RWPE2 (cell line): ENCODE results near the gene ABCA3.

ENCODE experiments used
- ATAC-seq: fragments of 200-7000 bp; cut with Tn5 transposase; 3 replicates; pipeline ENCODE4 v1.9.1; 2021; ENCODE audit warnings: low read depth
- DNase-seq: peaks from one replicate; pipeline ENCODE4 v3.0.0-alpha.2; 2020; ENCODE audit warnings: low spot score
- H3K27ac ChIP-seq: fragments of 450-650 bp; 2 replicates; pipeline ENCODE4 v1.5.1; 2017; ENCODE audit warnings: mild to moderate bottlenecking; ENCODE audit not compliant: poor library complexity, severe bottlenecking
- H3K27me3 ChIP-seq: fragments of 250-450 bp; sonication (Bioruptor Pico); 2 replicates; pipeline ENCODE4 v1.5.1; 2021; ENCODE audit warnings: mild to moderate bottlenecking, moderate library complexity; ENCODE audit not compliant: insufficient read depth, poor library complexity, severe bottlenecking
- H3K36me3 ChIP-seq: fragments of 250-450 bp; sonication (Bioruptor Pico); 2 replicates; pipeline ENCODE4 v1.5.1; 2020; ENCODE audit warnings: low read depth, mild to moderate bottlenecking, moderate library complexity
- H3K4me1 ChIP-seq: fragments of 250-450 bp; sonication (Bioruptor Pico); 2 replicates; pipeline ENCODE4 v1.5.1; 2021; ENCODE audit warnings: mild to moderate bottlenecking, moderate library complexity; ENCODE audit not compliant: insufficient read depth, poor library complexity, severe bottlenecking
- H3K4me3 ChIP-seq: fragments of 250-450 bp; sonication (Bioruptor Pico); 2 replicates; pipeline ENCODE4 v1.5.1; 2021; ENCODE audit warnings: mild to moderate bottlenecking, moderate library complexity; ENCODE audit not compliant: severe bottlenecking
- H3K9me3 ChIP-seq: fragments of 250-450 bp; sonication (Bioruptor Pico); 2 replicates; pipeline ENCODE4 v1.5.1; 2021; ENCODE audit warnings: mild to moderate bottlenecking, moderate library complexity; ENCODE audit not compliant: severe bottlenecking
- CTCF ChIP-seq: fragments of 450-650 bp; IDR thresholded peaks from one replicate; pipeline ENCODE4 v1.5.1; 2017; ENCODE audit warnings: mild to moderate bottlenecking, moderate library complexity; ENCODE audit not compliant: poor library complexity, severe bottlenecking

Gene ABCA3

GRCh38 chr16:2233872-2234812, 106.4 kb downstream of the ABCA3 start:
- ATAC-seq (no peak), DNase-seq (no peak)
- H3K27me3 ChIP-seq = peaks cover 21% of the 10 kb centered on the region
- no peaks in the 10 kb centered on the region for H3K9me3 ChIP-seq
- peaks cover 17% of the 10 kb centered on the region for H3K36me3 ChIP-seq
- no peak overlapping the region for H3K27ac ChIP-seq
- H3K4me3 ChIP-seq = no peak overlapping the region
- no peak for TF ChIP-seq CTCF
- no peaks in the 10 kb centered on the region for H3K4me1 ChIP-seq

DNA sequence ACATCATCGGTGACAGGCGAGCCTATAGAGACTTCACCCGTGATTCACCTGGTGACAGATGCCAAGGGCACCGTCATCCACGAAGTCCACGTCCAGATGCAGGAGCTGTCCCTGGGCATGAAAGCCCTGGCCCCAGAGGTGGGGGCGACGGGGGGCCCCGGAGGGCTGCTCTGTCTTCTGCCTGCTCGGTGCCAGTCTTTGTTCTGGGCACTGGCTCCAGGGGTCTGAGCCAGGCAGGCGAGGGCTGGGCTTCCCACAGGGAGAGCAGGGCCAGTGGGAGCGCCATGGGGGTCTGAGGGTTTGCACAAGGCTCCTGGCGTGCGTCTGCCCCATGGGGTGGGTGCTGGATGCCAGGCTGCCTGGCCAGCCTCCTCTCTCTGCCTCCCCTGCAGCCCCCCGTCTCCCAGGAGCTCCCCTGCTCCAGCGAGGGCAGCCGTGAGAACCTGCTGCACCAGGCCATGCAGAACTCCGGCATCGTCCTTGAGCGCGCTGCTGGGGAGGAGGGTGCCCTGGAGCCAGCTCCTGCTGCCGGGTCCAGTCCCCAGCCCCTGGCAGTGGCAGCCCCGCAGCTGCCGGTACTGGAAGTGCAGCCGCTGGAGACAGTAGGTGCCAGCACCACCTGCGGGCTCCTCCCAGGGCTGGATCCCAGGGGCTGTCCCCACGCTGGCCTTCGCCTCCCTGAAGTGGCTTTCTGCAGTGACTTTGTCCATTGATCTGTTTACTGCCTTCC, 107.3 kb downstream of the ABCA3 start:
- DNase-seq (no peak), ATAC-seq (no peak)
- H3K4me1 ChIP-seq = no peaks in the 10 kb centered on the region
- H3K27me3 ChIP-seq = peaks cover 21% of the 10 kb centered on the region
- H3K36me3 ChIP-seq = peaks cover 27% of the 10 kb centered on the region
- H3K4me3 ChIP-seq = no peak overlapping the region
- H3K27ac ChIP-seq = no peak overlapping the region
- TF ChIP-seq CTCF = no peak
- no peaks in the 10 kb centered on the region for H3K9me3 ChIP-seq

DNA sequence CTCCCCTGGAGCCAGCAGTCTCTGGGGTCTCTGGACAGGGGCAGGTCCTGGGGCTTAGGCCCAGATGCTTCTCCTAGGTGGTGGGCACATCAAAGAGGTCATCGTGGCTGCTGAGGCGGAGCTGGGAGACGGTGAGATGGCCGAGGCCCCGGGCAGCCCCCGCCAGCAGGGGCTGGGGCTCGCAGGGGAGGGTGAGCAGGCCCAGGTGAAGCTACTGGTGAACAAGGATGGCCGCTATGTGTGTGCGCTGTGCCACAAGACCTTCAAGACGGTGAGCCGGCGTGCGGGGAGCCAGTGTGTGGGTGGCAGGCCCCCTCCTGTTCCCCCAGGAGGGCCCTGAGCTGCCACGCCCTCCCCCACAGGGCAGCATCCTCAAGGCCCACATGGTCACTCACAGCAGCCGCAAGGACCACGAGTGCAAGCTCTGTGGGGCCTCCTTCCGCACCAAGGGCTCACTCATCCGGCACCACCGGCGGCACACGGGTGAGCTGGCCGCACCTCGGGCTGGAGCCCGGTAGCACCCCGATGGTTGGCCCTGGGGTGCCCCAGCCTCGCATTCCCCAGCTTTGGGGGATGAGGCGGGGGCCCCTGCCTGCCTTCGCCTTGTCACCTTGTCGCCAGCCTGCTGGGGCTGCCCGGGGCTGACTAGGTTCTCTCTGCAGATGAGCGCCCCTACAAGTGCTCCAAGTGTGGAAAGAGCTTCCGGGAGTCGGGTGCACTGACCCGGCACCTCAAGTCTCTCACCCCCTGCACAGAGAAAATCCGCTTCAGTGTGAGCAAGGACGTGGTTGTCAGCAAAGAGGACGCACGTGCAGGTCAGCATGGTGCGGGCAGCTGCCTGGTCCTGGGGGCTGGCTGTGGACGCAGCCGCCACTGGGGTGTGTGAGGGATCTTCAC, 108.2 kb downstream of the ABCA3 start:
- DNase-seq (no peak), ATAC-seq (no peak)
- H3K27me3 ChIP-seq = peaks cover 14% of the 10 kb centered on the region
- H3K9me3 ChIP-seq = no peaks in the 10 kb centered on the region
- H3K36me3 ChIP-seq = peaks cover 27% of the 10 kb centered on the region
- TF ChIP-seq CTCF = no peak
- H3K27ac ChIP-seq = no peak overlapping the region
- H3K4me3 ChIP-seq = no peak overlapping the region
- H3K4me1 ChIP-seq = no peaks in the 10 kb centered on the region

DNA sequence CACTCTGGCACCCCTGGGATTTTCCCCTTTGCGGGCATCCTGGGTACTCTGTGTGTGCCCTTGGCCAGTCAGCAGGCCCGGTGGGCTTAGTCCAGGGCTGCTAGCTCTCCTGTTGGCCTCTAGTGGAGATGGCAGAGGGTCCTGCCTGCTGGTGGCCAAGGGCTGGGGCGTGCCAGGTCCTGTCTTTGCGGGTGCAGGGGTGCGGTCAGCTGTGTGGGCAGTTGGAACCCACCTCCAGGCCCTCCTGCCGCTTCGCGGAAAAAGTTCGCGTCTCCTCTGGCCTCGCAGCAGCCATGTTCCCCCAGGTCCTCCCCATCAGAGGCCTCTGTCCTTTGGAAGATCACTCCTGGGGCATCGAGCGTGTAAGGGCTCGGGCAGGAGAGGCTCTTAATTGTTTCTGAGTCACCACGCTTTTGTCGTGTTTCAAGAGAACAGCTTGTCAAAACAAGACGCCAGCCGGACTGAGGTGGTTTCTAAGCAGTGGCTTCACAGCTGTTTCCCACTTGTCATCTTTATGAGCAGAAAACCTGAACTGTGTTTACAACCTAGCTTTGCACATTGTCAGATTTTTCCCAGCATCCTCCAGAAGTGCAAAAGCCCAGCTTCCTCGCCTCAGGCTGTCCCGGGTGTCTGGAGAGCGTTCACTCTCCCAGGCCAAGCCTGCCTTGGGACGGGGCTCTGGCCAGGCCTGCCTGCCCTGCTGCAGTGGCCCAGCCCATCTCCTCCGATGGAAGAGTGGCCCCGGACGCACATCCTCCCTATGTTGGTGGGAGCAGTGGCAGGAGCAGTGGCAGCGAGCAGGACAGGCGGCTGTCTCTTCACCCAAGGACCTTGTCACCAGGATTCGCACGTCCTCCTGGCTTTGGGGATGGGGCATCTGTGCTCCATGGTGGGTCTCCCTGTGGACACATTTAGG, 109.3 kb downstream of the ABCA3 start:
- no peaks in the 10 kb centered on the region for H3K4me1 ChIP-seq
- H3K27ac ChIP-seq = no peak overlapping the region
- no peak overlapping the region for H3K4me3 ChIP-seq
- ATAC-seq = no peak
- DNase-seq = peak; percentile 61
- TF ChIP-seq CTCF = no peak
- peaks cover 27% of the 10 kb centered on the region for H3K36me3 ChIP-seq
- H3K27me3 ChIP-seq = peaks cover 3% of the 10 kb centered on the region
- H3K9me3 ChIP-seq = no peaks in the 10 kb centered on the region
